Measurements from ENCODE around the gene WHRN.

Gene WHRN

DNA sequence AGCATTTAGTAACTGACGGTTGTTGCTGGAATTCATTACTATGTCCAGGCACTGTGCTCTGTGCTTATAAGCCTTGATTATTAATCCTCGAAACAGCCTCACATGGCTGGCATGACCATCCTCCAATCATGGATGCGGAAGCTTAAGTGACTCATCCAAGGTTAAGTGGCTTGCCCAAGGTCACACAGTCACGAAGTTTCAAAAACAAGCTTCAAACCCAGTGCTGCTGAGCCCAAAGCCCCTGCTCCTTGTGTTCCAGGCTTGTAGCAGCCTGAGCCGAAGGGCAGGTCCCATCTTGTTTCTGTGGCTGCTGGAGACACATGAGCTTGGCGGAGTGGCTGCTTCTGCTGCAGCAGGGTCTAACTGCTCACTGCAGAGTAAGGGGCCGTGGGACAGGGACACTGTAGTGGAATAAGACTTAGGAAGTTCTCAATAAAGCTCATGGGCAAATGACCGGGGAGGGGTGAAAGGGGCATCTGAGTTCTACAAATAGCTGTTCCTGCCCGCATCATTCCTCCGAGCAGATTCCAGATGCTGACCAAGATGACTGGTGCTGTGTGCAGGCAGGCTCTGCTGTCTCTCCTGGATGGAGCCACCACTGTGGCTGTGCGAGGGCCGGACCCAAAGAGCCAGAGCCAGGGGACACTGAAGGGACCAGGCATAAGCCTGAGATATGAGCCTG lies 32.4 kb downstream of the WHRN start:
- Histone ChIP-seq H3K27ac (no peak overlapping the region), H3K9me3 (ENCODE audit: control insufficient read depth, low read length) (no peaks in the 10 kb centered on the region), H3K27me3 (ENCODE audit: control insufficient read depth, insufficient read depth, low read length) (no peaks in the 10 kb centered on the region), H3K79me2 (no peaks in the 10 kb centered on the region), H3K36me3 (ENCODE audit: control insufficient read depth, insufficient read depth, low read length) (no peaks in the 10 kb centered on the region), H2AFZ (no peak overlapping the region), H3K4me2 (ENCODE audit: low read length) (no peak overlapping the region), H3K4me3 (ENCODE audit: low read depth, low read length) (no peak overlapping the region), H3K9ac (no peak overlapping the region), H3K4me1 (no peaks in the 10 kb centered on the region)
- TF ChIP-seq, protein P1, sequence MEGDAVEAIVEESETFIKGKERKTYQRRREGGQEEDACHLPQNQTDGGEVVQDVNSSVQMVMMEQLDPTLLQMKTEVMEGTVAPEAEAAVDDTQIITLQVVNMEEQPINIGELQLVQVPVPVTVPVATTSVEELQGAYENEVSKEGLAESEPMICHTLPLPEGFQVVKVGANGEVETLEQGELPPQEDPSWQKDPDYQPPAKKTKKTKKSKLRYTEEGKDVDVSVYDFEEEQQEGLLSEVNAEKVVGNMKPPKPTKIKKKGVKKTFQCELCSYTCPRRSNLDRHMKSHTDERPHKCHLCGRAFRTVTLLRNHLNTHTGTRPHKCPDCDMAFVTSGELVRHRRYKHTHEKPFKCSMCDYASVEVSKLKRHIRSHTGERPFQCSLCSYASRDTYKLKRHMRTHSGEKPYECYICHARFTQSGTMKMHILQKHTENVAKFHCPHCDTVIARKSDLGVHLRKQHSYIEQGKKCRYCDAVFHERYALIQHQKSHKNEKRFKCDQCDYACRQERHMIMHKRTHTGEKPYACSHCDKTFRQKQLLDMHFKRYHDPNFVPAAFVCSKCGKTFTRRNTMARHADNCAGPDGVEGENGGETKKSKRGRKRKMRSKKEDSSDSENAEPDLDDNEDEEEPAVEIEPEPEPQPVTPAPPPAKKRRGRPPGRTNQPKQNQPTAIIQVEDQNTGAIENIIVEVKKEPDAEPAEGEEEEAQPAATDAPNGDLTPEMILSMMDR (IDR thresholded peaks at IDR 0.05) = no peak

DNA sequence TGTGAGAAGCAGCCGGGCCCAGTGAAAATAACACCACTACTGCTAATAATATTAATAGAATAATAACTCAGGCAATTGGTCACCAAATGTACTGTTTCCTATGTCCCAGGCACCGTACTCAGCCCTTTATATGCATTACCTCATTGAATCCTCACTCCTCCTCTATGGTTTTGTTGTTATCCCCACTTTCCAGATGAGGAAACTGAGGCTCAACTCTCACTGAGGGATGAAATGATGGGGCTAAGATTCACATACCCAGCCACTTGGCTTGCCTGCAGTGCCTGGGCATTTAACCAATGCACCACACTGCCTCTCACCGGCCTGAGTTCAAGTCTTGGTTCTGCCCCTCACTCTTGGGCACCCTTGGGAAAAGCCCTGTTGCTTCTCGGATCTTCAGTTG lies 34.1 kb downstream of the WHRN start:
- no peaks in the 10 kb centered on the region for H3K79me2 ChIP-seq
- TF ChIP-seq, protein P1 (IDR thresholded peaks at IDR 0.05) = no peak
- H2AFZ ChIP-seq = no peak overlapping the region
- no peak overlapping the region for H3K9ac ChIP-seq
- no peak overlapping the region for H3K27ac ChIP-seq
- no peaks in the 10 kb centered on the region for H3K9me3 ChIP-seq (ENCODE audit: control insufficient read depth, low read length)
- H3K4me2 ChIP-seq (ENCODE audit: low read length) = no peak overlapping the region
- H3K4me1 ChIP-seq = no peaks in the 10 kb centered on the region
- no peaks in the 10 kb centered on the region for H3K27me3 ChIP-seq (ENCODE audit: control insufficient read depth, insufficient read depth, low read length)
- H3K4me3 ChIP-seq (ENCODE audit: low read depth, low read length) = no peak overlapping the region
- no peaks in the 10 kb centered on the region for H3K36me3 ChIP-seq (ENCODE audit: control insufficient read depth, insufficient read depth, low read length)

DNA sequence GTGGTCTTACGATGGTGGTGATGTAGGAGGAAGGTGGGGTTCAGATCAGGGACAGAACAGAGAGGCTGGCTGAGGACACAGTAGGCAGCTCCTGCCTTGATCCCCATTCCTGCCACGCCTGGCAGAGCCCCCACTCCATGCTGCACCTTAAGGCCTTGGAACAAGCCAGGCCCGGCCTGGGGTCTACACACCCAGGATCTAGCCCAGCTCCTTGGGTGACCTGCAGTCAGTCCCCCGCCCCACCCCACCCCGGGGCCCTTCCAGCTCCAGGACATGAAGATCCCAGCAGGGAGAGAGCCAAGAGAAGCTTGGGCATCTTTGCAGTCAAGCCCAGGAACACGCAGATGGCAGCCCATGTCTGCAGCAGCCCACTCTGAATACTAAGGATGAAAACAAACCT lies 34.7 kb downstream of the WHRN start:
- TF ChIP-seq, protein P1 (IDR thresholded peaks at IDR 0.05) = no peak

GRCh38 chr9:114470121-114470520 lies 35.2 kb downstream of the WHRN start:
- Histone ChIP-seq H3K36me3 (ENCODE audit: control insufficient read depth, insufficient read depth, low read length) (no peaks in the 10 kb centered on the region), H3K4me2 (ENCODE audit: low read length) (no peak overlapping the region), H2AFZ (no peak overlapping the region), H3K79me2 (no peaks in the 10 kb centered on the region), H3K4me1 (no peaks in the 10 kb centered on the region), H3K9ac (no peak overlapping the region), H3K9me3 (ENCODE audit: control insufficient read depth, low read length) (no peaks in the 10 kb centered on the region), H3K27ac (no peak overlapping the region), H3K27me3 (ENCODE audit: control insufficient read depth, insufficient read depth, low read length) (no peaks in the 10 kb centered on the region), H3K4me3 (ENCODE audit: low read depth, low read length) (no peak overlapping the region)
- TF ChIP-seq, protein P1 (IDR thresholded peaks at IDR 0.05) = no peak

More for the DNA sequence above, 34.7 kb downstream of the WHRN start:
- Histone ChIP-seq H3K36me3 (ENCODE audit: control insufficient read depth, insufficient read depth, low read length) (no peaks in the 10 kb centered on the region), H3K4me1 (no peaks in the 10 kb centered on the region), H3K9ac (no peak overlapping the region), H3K27ac (no peak overlapping the region), H3K4me2 (ENCODE audit: low read length) (no peak overlapping the region), H3K79me2 (no peaks in the 10 kb centered on the region), H2AFZ (no peak overlapping the region), H3K4me3 (ENCODE audit: low read depth, low read length) (no peak overlapping the region), H3K27me3 (ENCODE audit: control insufficient read depth, insufficient read depth, low read length) (no peaks in the 10 kb centered on the region), H3K9me3 (ENCODE audit: control insufficient read depth, low read length) (no peaks in the 10 kb centered on the region)

Measured in parathyroid adenoma (tissue), 2 donors.